H7 (cell line): ENCODE results near the gene ARF4. TPM values are rescaled to one million over a fixed set of nuclear protein-coding genes. Genes with fewer than 3 reads are reported as not detected.

Experiments
- DNase-seq: peaks from one replicate; pipeline ENCODE4 v3.0.0; 2012
- H3K27me3 ChIP-seq: 2 replicates; pipeline ENCODE4 v1.6.0; 2011; ENCODE audit warnings: mild to moderate bottlenecking, low read length; ENCODE audit not compliant: control insufficient read depth, insufficient read depth
- H3K36me3 ChIP-seq: replicated peaks from 2 replicates; pipeline ENCODE4 v1.5.1; 2011; ENCODE audit warnings: low read length; ENCODE audit not compliant: control insufficient read depth, insufficient read depth
- H3K4me3 ChIP-seq: 2 replicates; pipeline ENCODE4 v1.5.1; 2011; ENCODE audit warnings: low read depth, mild to moderate bottlenecking, control low read depth, low read length, moderate library complexity; ENCODE audit not compliant: insufficient read depth
- total RNA-seq: library from RNA; depleted of rRNA; stranded (reverse); fragments of >200 nt; shearing (Covaris generic); gene quantifications from 2 replicates; pipeline ENCODE4 v1.2.3, GENCODE V29; 2014; rRNA removed

ARF4 gene
- total RNA-seq, 1 experiment from 2014 or later: 152 TPM

GRCh38 chr3:57557085-57557537, 40.0 kb downstream of the ARF4 start:
- H3K27me3 ChIP-seq: peaks cover 1% of the 10 kb centered on the region; the same call in 1 of the 2 replicates
- peak; percentile 45 for DNase-seq

GRCh38 chr3:57556459-57557084, 40.6 kb downstream of the ARF4 start:
- Histone ChIP-seq H3K36me3 (peaks cover 5% of the 10 kb centered on the region), H3K4me3 (peak overlapping the region; percentile 94), H3K27me3 (peaks cover 1% of the 10 kb centered on the region; the same call in 1 of the 2 replicates)
- DNase-seq: no peak

More at GRCh38 chr3:57557085-57557537, 40.0 kb downstream of the ARF4 start:
- Histone ChIP-seq H3K4me3 (peak overlapping the region; percentile 94), H3K36me3 (peaks cover 5% of the 10 kb centered on the region)

DNA sequence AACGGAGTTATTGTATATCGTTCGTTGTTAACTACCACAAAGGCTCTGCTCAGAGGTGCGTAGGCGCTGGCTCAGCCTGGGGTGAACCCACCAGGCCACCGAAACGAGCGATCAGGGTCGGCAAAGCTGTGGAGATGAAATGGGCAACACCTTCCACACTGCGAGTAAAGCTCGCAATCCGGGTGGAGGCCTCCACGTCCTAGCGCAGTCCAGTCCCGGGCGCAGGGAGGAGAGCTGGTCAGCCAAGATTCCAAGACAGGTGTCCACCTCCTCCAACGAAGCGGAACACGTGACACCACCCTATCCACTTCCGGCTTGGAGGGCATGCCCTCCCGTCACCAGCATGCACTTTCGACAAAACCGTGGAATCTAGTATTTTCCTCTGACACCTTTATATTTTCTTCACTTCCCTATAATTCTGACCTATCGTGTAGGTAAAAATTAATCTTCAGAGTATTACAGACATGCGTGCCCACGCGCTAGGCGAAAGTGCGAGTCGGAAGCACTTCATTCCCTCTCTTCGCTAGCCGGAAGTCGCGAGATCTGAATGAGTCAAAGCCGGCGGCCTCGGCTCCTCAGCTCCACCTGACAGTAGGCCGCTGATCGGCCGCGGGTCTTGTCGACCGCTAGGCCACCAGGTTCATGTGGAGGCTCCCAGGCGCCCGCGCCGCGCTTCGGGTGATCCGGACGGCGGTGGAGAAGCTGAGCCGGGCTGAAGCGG, 41.2 kb downstream of the ARF4 start, which contains the start of gene PDE12:
Gene PDE12 (plus strand): TSS at position 537 of the 721 bp plus-strand sequence. CDS start 106 bp downstream, at position 643.
- Histone ChIP-seq H3K4me3 (peak within 1 kb of the TSS; percentile 94), H3K36me3 (peaks cover 5% of the 10 kb centered on the region), H3K27me3 (peaks cover 1% of the 10 kb centered on the region; the same call in 1 of the 2 replicates)
- DNase-seq: peak; percentile 84

DNA sequence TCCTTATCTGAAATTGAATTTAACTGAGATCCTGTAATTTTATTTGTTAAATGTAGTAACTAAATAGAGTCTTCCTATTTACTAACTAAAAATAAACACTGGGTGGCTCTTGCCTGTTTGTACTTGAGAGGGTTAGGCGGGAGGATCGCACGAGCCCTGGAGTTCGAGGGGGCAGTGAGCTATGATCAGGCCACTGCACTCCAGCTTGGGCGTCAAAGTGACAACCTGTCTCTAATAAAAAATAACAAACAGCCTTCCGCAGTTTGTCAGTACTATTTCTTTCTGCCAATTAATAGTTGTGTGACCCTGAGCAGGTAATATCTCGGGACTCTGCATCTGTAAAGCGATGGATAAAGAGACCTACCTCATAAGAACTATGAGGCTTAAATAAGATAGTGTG, 41.8 kb downstream of the ARF4 start:
- no peak for DNase-seq
- peaks cover 4% of the 10 kb centered on the region for H3K36me3 ChIP-seq
- peaks cover 1% of the 10 kb centered on the region; the same call in 1 of the 2 replicates for H3K27me3 ChIP-seq
- H3K4me3 ChIP-seq: peak overlapping the region; percentile 94

DNA sequence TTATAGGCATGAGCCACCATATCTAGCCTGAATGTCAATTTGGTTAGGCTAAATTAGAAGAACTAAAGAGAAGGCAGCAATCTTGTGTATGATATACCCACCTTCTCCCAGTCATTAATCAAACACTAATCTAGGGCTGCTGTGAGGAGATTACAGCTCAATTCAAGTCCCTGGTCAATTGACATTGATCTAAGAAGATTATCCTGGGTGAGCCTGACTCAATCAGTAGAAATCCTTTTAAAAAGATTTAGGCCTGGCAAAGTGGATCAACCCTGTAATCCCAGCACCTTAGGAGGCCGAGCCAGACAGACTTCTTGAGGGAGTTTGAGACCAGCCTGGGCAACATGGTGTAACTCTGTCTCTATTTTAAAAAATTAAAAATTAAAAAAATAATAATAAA, 50.5 kb downstream of the ARF4 start:
- no peak overlapping the region for H3K4me3 ChIP-seq
- no peaks in the 10 kb centered on the region for H3K36me3 ChIP-seq
- H3K27me3 ChIP-seq: no peaks in the 10 kb centered on the region
- no peak for DNase-seq

GRCh38 chr3:57545636-57546268, 51.4 kb downstream of the ARF4 start:
- no peak for DNase-seq
- H3K27me3 ChIP-seq: no peaks in the 10 kb centered on the region
- H3K36me3 ChIP-seq: no peaks in the 10 kb centered on the region
- H3K4me3 ChIP-seq: no peak overlapping the region

- DNase-seq: peak; percentile 88
- Histone ChIP-seq H3K4me3 (no peak within 1 kb of the TSS), H3K27me3 (no peaks in the 10 kb centered on the region), H3K36me3 (no peaks in the 10 kb centered on the region)
These were observed 52.7 kb downstream of the ARF4 start, which contains the start of gene DNAH12 for GRCh38 chr3:57544181-57545125. TSS of gene DNAH12 (minus strand) at chr3:57544344. CDS start at chr3:57542870, 1,474 bp downstream.

DNA sequence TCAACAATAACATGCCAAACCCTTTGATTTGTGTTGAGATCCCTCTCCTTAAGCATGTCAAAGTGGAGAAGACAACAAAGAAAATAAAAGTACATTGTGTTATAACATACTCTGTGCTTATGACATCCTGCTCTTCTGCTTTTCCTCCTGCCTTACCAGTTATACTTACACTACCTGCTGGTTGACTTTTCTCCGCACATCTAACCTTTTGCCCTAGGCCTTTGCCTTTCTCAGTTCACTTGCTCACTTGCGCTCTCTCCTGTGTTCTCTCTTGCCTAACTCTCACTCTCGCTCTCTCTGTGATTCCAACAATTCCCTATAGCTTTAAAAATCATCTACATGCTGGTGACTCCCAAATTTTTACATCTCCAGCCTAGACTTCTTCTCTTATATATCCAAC, 58.7 kb downstream of the ARF4 start:
- DNase-seq: no peak
- H3K4me3 ChIP-seq: no peak overlapping the region
- no peaks in the 10 kb centered on the region for H3K27me3 ChIP-seq

DNA sequence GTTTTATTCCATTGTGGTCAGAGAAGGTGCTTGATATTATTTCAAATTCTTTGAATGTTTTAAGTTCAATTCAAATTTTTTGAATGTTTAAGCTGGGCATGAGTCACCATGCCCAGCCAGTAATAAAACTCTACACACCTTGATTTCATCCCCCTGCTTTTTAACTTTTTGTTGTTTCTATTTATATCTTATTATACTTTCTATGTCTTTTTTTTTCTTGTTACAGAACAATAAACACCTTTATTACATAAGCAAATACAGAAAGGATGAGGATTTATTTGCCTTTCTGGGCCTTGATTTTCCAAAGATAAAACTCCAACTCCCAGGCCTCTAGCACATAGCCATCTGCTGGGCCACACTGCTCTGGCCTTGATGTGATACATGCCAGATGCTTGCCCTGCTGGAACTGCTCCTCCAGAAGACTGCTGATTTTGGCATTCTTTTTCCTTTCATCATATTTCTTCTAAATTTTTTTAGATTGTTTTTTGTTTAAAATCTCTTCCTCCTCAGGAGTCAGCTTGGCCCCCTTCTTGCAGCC, 67.0 kb downstream of the ARF4 start:
- DNase-seq: no peak
- Histone ChIP-seq H3K27me3 (no peaks in the 10 kb centered on the region), H3K4me3 (no peak overlapping the region), H3K36me3 (no peaks in the 10 kb centered on the region)

More for the DNA sequence above, 58.7 kb downstream of the ARF4 start:
- H3K36me3 ChIP-seq: no peaks in the 10 kb centered on the region

Other genes with a start within 250 kb of the ARF4 start
- not detected in 2 replicates for gene DNAH12, start 53.0 kb downstream of the ARF4 start, total RNA-seq
- gene PDE12, start 41.1 kb downstream of the ARF4 start, total RNA-seq: 13.2 and 16.1 TPM in 2 replicates
- 12.0 and 15.9 TPM in 2 replicates for gene DENND6A, start 95.7 kb upstream of the ARF4 start, total RNA-seq
- 33.5 and 40.7 TPM in 2 replicates for gene SLMAP, start 159.0 kb upstream of the ARF4 start, total RNA-seq